CD4-positive, alpha-beta T cell treated with Interleukin-12 subunit alpha and Interleukin-12 subunit beta, for 1 hour (primary cell): Measurements from ENCODE around the gene SYNGR1.

Experiments used
- DNase-seq: peaks from one replicate; pipeline ENCODE4 v3.0.0-alpha.2; 2020

Gene SYNGR1

GRCh38 chr22:39433476-39434242 lies 83.9 kb downstream of the SYNGR1 start:
- DNase-seq: no peak

GRCh38 chr22:39434243-39434653 lies 84.5 kb downstream of the SYNGR1 start:
- no peak for DNase-seq

GRCh38 chr22:39434721-39435120 lies 84.9 kb downstream of the SYNGR1 start:
- no peak for DNase-seq
